GM19193 (cell line): ENCODE data around the gene LRMDA.

ENCODE experiments used
- POLR2A ChIP-seq: IDR thresholded peaks from 4 replicates; pipeline ENCODE4 v1.6.1; 2011; ENCODE audit not compliant: insufficient read depth, insufficient read length; ENCODE audit errors: extremely low read depth

The LRMDA gene

GRCh38 chr10:75484717-75485116, 53.3 kb downstream of the LRMDA start:
- TF ChIP-seq POLR2A = no peak

GRCh38 chr10:75486591-75486990, 55.2 kb downstream of the LRMDA start:
- TF ChIP-seq POLR2A = no peak

- no peak for TF ChIP-seq POLR2A
Observed at GRCh38 chr10:75487087-75487754, 55.8 kb downstream of the LRMDA start.

- no peak for TF ChIP-seq POLR2A
Observed at GRCh38 chr10:75487755-75488125, 56.3 kb downstream of the LRMDA start.

GRCh38 chr10:75492173-75492925, 60.9 kb downstream of the LRMDA start:
- no peak for TF ChIP-seq POLR2A

GRCh38 chr10:75493464-75493863, 62.0 kb downstream of the LRMDA start:
- no peak for TF ChIP-seq POLR2A

- TF ChIP-seq POLR2A = no peak
Observed at GRCh38 chr10:75495434-75496190, 64.2 kb downstream of the LRMDA start.

GRCh38 chr10:75496191-75496567, 64.8 kb downstream of the LRMDA start:
- no peak for TF ChIP-seq POLR2A

GRCh38 chr10:75497997-75498883, 66.8 kb downstream of the LRMDA start:
- TF ChIP-seq POLR2A = no peak

GRCh38 chr10:75498884-75499350, 67.5 kb downstream of the LRMDA start:
- TF ChIP-seq POLR2A = no peak

- no peak for TF ChIP-seq POLR2A
Observed at GRCh38 chr10:75499556-75500160, 68.2 kb downstream of the LRMDA start.

- no peak for TF ChIP-seq POLR2A
Observed at GRCh38 chr10:75502389-75502788, 71.0 kb downstream of the LRMDA start.

- no peak for TF ChIP-seq POLR2A
Observed at GRCh38 chr10:75502838-75503237, 71.4 kb downstream of the LRMDA start.

- TF ChIP-seq POLR2A = no peak
Observed at GRCh38 chr10:75505293-75505692, 73.9 kb downstream of the LRMDA start.

GRCh38 chr10:75505840-75506506, 74.5 kb downstream of the LRMDA start:
- TF ChIP-seq POLR2A = no peak

- TF ChIP-seq POLR2A = no peak
Observed at GRCh38 chr10:75506930-75507329, 75.5 kb downstream of the LRMDA start.
